ENCODE results near the gene CDK3.

- TF ChIP-seq POLR2AphosphoS5 (IDR thresholded peaks at IDR 0.05; ENCODE audit: control insufficient read depth, insufficient read depth, low read depth, low read length) (no peak), SMC3 (conservative IDR thresholded peaks at IDR 0.05; ENCODE audit: insufficient read depth, low read depth, low read length) (no peak), PHB2 (IDR thresholded peaks at IDR 0.05; ENCODE audit: low read depth) (no peak), CTCF (IDR thresholded peaks at IDR 0.05 in 2 of 3, conservative IDR thresholded peaks at IDR 0.05 in 1 of 3; ENCODE audit: insufficient read depth in 2 of 3, low read depth in 1 of 3, low read length in 3 of 3) (no peak), RCOR1 (IDR thresholded peaks at IDR 0.05; ENCODE audit: borderline replicate concordance in 1 of 2, low read depth in 2 of 2, low read length in 2 of 2) (no peak), ZBTB34 (CRISPR knock-in tag; IDR thresholded peaks at IDR 0.05) (no peak), SREBF1 (IDR thresholded peaks at IDR 0.05; ENCODE audit: borderline replicate concordance, low read depth, low read length) (no peak), FOXM1 (IDR thresholded peaks at IDR 0.05; ENCODE audit: low read depth) (no peak), FOXM1 (CRISPR knock-in tag; IDR thresholded peaks at IDR 0.05; ENCODE audit: low read depth) (no peak), NBN (IDR thresholded peaks at IDR 0.05; ENCODE audit: low read depth) (no peak)
Measured at GRCh38 chr17:76023900-76024237, 23.2 kb downstream of the CDK3 start.

Data from K562 (cell line).